ENCODE data around the gene NOSIP.
A peak's percentile ranks its signal among the peaks of the same experiment; 100 is the strongest.
"Not testable (repeated sequence)": the region's sequence is repeated elsewhere in the genome, so short reads cannot be mapped to it uniquely, and the experiment has no call there.

The NOSIP gene, protein sequence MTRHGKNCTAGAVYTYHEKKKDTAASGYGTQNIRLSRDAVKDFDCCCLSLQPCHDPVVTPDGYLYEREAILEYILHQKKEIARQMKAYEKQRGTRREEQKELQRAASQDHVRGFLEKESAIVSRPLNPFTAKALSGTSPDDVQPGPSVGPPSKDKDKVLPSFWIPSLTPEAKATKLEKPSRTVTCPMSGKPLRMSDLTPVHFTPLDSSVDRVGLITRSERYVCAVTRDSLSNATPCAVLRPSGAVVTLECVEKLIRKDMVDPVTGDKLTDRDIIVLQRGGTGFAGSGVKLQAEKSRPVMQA

DNA sequence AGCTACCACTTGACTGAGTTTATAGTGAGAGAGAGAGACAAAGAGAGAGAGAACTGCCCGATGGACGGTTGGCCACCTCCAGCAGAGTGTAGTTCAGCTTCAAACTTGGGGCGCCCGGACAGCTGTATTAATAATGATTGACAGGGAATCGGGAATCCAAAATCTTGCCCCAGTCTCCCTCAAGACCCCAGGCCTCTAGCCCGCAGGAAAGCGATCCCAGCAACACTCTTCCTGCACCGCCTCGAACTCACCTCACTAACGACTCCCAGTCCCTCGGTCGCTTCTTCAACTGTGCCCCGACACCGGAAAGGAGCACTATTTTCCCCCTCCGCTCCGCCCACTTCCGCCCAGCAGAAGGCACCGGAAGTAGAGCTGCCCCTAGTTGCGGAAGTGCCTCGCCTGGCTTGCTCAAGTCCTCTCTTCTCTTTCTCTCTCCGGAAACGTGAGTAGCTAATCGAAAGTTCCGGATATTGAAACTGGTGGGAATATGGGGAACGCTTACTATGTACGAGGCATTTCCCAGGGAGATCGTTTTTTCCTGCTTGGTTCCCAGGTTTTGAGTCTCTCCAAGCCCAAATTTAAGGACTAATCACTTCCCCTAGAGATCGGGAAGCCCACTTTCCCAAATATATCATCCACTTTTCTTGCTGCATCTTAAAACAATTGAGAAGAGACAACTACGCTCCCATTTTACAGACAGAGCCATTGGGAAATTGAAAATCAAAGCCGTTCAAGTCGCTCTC, at the start of gene NOSIP:
NOSIP (minus strand) TSS at position 293 of the 743 bp plus-strand sequence. CDS start 19,865 bp downstream, outside the sequence.
- peak; percentile 98 for DNase-seq (ENCODE audit: low read depth)
- peak within 1 kb of the TSS; percentile 64 for H3K4me3 ChIP-seq (ENCODE audit: low read depth, low read length)
- TF ChIP-seq, protein P1, sequence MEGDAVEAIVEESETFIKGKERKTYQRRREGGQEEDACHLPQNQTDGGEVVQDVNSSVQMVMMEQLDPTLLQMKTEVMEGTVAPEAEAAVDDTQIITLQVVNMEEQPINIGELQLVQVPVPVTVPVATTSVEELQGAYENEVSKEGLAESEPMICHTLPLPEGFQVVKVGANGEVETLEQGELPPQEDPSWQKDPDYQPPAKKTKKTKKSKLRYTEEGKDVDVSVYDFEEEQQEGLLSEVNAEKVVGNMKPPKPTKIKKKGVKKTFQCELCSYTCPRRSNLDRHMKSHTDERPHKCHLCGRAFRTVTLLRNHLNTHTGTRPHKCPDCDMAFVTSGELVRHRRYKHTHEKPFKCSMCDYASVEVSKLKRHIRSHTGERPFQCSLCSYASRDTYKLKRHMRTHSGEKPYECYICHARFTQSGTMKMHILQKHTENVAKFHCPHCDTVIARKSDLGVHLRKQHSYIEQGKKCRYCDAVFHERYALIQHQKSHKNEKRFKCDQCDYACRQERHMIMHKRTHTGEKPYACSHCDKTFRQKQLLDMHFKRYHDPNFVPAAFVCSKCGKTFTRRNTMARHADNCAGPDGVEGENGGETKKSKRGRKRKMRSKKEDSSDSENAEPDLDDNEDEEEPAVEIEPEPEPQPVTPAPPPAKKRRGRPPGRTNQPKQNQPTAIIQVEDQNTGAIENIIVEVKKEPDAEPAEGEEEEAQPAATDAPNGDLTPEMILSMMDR (IDR thresholded peaks at IDR 0.05; ENCODE audit: insufficient read depth, low read depth, low read length, missing control alignments), result no peak

DNA sequence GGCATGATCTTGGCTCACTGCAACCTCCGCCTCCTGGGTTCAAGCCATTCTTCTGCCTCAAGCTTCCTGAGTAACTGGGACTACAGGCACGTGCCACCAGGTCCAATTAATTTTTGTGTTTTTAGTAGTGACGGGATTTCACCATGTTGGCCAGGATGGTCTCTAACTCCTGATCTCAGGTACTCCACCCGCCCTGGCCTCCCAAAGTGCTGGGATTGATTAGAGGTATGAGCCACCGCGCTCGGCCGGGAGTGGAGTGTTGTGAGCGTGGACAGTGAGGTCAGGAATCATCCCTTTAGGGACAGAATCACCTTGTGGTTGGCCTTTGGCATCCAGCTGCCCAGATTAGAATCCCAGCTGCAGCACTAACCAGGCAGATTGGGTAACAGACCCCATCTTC, 49.3 kb upstream of the NOSIP start:
- H3K4me3 ChIP-seq (ENCODE audit: low read depth, low read length), result no peak overlapping the region
- TF ChIP-seq, protein P1 (IDR thresholded peaks at IDR 0.05; ENCODE audit: insufficient read depth, low read depth, low read length, missing control alignments), result no peak
- DNase-seq (ENCODE audit: low read depth), result no peak

DNA sequence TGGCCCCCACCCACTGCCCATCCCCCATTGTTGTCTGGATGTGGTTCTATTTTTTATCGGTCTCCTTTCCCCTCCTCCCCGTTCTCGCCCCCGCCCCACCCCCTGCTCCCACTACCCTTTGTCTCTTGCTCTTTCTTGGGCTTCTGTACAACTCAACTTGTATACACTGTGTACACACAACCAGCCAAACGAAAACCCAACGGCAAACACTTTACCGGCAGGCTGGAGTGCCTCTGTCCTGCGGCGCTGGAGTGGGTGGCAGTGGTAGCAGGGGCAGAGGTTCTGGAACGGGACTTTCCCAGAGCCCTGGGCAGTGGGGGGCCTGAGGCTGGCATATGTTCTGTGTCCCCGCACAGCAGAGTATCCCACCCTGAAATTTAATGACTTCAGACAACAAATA, 45.9 kb upstream of the NOSIP start:
- TF ChIP-seq, protein P1 (IDR thresholded peaks at IDR 0.05; ENCODE audit: insufficient read depth, low read depth, low read length, missing control alignments), result no peak
- DNase-seq (ENCODE audit: low read depth), result no peak
- no peak overlapping the region for H3K4me3 ChIP-seq (ENCODE audit: low read depth, low read length)

DNA sequence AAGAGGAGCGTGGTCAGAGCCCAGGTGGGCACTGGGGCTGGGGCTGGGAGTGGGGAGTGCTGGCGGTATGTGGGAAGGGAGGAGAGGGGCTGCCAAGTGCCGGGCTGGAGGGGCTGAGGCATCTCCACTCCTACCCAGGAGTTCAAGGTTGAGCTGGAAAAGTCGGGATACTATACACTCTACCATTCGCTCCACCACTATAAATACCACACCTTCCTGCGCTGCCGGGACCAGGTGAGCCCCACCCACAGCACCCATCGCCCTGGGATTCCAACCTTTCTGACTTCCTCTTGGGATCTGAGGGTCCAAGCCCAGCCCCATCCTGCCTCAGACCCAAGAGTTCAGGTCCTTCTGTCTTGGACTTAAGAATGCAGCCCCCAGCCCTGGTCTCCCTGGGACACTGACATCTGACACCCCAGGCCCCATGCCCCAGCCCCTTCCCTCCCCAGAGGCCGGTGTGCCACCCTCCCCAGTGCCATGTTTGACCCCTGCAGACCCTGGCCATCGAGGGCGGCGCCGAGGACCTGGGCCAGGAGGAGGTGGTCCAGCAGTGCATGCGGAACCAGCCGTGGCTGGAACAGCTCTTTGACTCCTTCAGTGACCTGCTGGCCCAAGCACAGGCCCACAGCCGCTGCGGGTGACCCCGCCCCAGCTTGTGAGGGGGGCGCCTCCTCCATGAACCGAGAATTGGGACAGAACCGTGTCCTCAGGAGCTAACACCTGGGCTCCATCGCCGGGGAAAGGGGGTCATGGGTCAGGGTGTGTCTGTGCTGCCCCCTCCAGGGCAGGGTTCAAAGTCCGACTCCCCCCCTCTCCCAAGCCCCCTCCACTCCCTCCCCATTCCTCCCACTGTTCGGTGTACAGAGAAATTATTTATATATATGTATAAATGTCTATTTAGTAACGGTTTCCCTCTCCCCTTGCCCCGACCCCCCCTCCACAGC, 44.9 kb upstream of the NOSIP start:
- DNase-seq (ENCODE audit: low read depth), result no peak
- TF ChIP-seq, protein P1 (IDR thresholded peaks at IDR 0.05; ENCODE audit: insufficient read depth, low read depth, low read length, missing control alignments), result no peak
- no peak overlapping the region for H3K4me3 ChIP-seq (ENCODE audit: low read depth, low read length)

DNA sequence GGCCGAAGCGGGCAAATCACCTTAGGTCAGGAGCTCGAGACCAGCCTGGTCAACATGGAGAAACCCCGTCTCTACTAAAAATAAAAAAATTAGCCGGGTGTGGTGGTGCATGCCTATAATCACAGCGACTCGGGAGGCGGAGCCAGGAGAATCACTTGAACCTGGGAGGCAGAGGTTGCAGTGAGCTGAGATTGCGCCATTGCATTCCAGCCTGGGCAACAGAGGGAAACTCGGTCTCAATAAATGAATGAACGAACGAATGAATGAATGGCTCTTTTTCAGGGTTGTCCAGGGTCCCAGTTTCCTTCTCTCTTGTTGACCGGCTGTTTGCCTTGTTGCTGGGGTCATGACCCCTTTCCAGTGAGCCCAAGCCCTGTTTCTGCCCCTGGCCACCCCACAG, 37.5 kb upstream of the NOSIP start:
- DNase-seq (ENCODE audit: low read depth); H3K4me3 ChIP-seq (ENCODE audit: low read depth, low read length): not testable (repeated sequence)

DNA sequence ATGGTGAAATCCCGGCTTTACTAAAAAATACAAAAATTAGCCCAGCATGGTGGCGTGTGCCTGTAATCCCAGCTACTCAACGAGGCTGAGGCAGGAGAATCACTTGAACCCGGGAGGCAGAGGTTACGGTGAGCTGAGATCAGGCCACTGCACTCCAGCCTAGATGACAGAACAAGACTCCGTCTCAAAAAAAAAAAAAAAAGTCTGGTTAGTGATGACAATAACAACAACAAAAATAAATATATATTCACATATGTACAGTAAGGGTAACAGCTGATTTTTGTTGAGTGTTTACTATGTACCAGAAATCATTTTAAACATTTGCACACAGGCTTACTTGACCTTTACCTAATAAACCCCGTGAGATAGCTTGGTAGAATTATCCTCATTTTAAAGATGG, 36.6 kb upstream of the NOSIP start:
- H3K4me3 ChIP-seq (ENCODE audit: low read depth, low read length), result no peak overlapping the region
- no peak for DNase-seq (ENCODE audit: low read depth)
- TF ChIP-seq, protein P1 (IDR thresholded peaks at IDR 0.05; ENCODE audit: insufficient read depth, low read depth, low read length, missing control alignments), result no peak

DNA sequence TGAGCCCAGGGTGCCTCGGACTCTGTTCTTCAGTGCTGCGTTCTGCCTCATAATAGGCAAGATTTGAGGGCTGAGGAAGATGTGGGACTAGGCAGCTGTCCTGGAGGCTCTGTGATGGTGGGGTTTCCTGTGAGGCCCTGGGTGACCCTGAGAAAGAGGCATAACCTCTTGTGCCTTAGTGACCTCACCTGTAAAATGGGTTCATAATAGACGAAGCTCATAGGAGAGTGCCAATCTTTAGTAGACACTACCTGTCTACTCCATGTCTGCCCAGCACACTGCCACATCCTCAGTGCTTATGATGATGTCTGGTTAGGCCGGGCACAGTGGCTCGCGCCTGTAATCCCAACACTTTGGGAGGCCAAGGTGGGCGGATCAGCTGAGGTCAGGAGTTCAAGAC, 36.2 kb upstream of the NOSIP start:
- DNase-seq (ENCODE audit: low read depth), result no peak
- H3K4me3 ChIP-seq (ENCODE audit: low read depth, low read length), result no peak overlapping the region
- TF ChIP-seq, protein P1 (IDR thresholded peaks at IDR 0.05; ENCODE audit: insufficient read depth, low read depth, low read length, missing control alignments), result no peak
